ENCODE measurements around the gene SPHK1.
"Not testable (repeated sequence)": the region's sequence is repeated elsewhere in the genome, so short reads cannot be mapped to it uniquely, and the experiment has no call there.

Gene SPHK1, protein sequence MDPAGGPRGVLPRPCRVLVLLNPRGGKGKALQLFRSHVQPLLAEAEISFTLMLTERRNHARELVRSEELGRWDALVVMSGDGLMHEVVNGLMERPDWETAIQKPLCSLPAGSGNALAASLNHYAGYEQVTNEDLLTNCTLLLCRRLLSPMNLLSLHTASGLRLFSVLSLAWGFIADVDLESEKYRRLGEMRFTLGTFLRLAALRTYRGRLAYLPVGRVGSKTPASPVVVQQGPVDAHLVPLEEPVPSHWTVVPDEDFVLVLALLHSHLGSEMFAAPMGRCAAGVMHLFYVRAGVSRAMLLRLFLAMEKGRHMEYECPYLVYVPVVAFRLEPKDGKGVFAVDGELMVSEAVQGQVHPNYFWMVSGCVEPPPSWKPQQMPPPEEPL

DNA sequence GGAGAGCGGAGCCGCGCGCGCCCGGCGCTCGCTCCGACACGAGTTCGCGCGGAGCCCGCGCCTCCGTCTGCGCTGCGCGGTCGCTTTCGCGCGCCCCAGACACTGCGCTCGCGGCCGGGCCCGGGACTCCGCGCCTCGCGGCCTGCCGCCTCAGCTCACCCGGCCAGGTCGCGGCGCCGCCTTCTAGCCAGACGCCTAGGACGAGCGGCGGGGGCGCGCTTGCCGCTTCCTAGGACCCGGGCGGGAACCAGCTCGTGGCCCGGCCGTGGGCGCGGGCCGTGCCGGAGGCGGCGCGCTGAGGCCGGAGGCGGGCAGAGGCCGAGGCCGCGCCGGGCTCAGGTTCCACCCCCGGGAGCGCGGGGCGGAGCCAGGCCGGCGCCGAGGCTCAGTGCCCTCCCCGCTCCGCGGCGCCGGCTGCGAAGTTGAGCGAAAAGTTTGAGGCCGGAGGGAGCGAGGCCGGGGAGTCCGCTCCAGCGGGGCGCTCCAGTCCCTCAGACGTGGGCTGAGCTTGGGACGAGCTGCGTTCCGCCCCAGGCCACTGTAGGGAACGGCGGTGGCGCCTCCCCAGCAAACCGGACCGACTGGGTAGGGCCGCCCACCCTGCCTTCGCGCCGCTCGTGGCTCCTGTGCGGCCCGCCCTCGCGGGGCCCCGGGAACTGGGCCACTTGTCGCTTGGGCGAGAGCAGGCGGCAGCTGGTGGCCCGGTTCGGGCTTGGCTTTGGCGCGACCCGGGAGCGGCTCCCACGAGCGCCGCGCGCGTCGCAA is at the start of gene SPHK1:
SPHK1 (plus strand) TSS at position 388 of the 765 bp plus-strand sequence. CDS start 1,036 bp downstream, outside the sequence.
- DNase-seq, result peak; percentile 57

DNA sequence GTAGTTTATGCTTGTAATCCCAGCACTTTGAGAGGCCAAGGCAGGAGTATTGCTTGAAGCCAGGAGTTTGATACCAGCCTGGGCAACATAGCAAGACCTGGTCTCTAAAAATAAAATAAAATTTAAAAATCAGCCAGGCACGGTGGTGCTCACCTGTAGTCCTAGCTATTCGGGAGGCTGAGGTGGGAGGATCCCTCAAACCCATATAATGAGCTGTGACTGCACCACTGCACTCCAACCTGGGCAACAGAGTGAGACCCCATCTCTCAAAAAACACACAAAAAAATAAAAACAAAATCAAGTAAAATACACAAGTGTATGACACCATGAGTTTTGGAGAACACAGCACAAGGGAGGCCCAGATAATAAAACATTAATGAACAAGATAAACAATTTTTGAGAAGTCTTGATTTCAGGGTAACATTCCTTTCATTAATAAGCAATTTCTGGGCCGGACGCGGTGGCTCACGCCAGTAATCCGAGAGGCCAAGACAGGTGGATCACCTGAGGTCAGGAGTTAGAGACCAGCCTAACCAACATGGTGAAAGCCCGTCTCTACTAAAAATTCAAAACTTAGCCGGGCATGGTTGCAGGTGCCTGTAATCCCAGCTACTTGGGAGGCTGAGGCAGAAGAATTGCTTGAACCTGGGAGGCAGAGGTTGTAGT is 48.6 kb upstream of the SPHK1 start:
- DNase-seq, result no peak

DNA sequence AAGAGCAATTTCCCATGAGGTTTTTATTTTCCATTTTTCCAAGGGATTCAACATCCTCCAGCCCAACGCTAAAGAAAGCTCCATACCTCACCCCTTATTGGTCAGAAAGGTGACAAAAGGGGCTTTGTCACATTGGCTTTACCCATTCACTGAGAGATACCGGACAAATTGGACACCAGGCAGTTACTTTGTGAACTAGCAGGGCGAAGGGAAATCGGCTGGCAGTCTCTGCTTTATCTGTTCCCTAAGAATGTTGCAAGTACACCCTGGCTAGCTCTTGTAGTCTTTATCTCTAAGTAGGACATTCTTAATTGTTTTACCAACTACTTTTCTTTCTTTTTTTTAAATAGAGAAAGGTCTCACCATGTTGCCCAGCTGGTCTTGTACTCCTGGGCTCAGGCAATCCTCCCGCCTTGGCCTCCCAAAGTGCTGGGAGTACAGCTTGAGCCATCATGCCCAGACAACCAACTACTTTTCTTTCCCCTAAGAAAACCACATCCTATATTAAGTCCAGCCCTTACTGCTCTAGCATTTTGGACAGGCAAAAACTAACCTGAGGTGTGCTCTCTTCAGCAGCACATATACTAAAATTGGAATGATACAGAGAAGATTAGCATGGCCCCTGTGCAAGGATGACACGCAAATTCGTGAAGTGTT is 47.5 kb upstream of the SPHK1 start:
- DNase-seq, result no peak

DNA sequence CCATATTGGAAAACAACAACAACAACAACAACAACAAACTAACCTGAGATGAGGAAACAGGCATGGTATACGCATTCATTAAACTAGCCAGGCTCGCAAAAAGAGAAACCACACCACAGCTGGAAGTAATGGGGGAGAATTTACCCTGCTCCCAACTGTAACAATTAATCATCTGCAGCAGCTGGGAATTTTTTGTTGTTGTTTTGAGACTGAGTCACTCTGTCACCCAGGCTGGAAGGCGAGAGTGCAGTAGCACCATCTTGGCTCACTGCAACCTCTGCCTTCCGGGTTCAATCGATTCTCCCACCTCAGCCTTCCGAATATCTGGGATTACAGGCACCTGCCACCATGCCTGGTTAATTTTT is 47.0 kb upstream of the SPHK1 start:
- DNase-seq, result no peak

DNA sequence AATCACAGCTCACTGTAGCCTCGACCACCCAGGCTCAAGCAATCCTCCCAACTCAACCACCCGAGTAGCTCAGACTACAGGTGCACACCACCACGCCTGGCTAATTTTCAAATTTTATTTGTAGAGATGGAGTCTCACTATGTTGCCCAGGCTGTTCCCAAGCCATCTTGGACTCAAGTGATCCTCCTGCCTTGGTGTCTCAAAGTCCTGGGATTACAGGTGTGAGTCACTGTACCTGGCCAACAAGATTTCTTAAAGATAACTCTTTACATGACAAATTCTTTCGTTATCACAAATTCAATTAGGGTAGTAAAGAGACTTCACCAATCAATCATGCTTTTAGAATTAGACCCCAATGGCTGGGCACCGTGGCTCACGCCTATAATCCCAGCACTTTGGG is 43.1 kb upstream of the SPHK1 start:
- no peak for DNase-seq

DNA sequence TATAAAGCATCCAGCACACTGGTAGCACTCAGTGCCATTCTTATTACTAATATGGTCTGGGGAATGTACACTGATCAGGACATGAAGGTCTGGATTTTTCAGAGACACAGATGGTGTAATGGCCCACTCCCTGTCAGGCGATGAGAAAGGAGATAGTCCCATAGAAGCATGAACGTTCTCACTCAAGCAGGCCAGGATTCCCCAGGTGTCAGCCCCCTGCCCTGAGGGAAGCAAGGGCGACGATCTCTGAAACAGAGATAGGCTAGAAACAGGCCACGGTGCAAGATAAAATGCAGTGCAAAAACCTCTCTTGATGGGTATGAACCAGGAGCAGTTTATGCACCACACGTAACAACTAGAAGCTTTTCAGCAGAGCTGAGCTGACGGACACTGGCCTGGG is 41.3 kb upstream of the SPHK1 start:
- DNase-seq, result no peak

DNA sequence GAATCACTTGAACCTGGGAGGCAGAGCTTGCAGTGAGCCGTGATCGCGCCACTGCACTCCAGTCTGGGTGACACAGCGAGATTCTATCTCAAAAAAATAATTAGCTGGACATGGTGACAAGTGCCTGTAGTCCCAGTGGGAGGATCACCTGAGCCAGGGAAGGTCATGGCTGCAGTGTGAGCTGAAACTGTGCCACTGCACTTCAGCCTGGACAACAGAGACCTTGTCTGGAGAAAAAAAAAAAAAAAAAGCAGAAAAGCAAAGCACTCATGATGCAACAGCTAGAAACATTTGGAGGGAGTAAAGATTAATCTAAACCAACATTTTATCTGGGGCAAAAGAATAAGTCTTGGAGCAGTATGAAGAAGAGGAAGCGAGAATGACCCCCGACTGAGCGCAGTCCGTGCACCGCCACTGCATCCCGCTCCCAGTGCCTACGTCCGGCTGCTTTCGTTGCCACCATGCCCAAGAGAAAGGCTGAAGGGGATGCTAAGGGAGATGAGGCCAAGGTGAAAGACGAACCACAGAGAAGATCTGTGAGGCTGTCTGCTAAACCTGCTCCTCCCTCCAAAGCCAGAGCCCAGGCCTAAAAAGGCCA is 38.9 kb upstream of the SPHK1 start:
- no peak for DNase-seq

DNA sequence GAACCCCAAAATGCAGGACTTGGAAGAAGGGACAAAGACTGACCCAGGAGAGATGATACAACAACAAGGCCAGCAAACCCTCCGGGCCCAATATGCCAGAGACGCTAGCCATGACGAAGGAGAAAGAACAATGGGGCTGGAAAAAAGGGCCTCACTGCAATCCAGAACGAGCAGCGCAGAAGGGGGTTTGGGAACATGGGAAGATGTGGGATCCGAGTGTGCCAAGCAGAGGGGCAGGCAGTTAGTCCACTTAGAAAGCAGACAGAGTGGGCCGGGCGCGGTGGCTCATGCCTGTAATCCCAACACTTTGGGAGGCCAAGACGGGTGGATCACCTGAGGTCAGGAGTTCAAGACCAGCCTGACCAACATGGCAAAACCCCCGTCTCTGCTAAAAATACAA is 37.5 kb upstream of the SPHK1 start:
- not testable (repeated sequence) for DNase-seq

DNA sequence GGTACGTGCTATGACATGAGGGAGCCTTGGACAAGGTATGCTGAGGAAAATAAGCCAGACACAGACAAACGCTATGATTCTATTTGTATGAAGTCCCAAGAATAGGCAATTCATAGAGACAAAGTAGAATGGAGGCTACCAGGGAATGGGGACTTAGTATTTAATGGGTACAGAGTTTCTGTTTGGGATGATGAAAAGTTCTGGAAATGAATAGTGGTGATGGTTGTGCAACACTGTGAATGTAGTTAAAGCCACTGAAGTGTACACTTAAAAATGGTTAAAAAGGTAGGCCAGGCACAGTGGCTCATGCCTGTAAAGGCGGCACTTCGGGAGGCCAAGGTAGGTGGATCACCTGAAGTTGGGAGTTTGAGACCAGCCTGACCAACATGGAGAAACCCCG is 33.9 kb upstream of the SPHK1 start:
- DNase-seq, result no peak

DNA sequence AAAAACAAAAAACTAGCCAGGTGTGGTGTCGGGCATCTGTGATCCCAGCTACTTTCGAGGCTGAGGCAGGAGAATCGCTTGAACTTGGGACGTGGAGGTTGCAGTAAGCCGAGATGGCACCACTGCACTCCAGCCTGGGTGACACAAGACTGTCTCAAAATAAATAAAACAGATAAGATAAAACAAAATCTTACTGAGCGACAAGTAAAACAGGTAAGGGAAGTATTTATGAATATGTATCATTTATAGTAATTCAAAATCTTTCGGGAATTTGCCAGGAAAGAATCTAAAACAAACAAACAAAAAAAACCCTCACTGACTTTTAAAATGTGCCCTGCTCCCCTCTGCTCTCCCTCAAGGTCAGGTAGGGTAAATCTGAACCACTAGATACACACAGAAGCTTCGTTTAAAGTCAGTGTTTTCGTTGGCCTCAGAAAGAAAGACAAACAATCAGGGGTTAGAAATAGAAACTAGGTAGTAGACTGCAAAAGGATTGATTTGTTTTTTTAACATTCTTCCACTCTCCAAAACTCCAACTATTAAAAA is 32.8 kb upstream of the SPHK1 start:
- no peak for DNase-seq

DNA sequence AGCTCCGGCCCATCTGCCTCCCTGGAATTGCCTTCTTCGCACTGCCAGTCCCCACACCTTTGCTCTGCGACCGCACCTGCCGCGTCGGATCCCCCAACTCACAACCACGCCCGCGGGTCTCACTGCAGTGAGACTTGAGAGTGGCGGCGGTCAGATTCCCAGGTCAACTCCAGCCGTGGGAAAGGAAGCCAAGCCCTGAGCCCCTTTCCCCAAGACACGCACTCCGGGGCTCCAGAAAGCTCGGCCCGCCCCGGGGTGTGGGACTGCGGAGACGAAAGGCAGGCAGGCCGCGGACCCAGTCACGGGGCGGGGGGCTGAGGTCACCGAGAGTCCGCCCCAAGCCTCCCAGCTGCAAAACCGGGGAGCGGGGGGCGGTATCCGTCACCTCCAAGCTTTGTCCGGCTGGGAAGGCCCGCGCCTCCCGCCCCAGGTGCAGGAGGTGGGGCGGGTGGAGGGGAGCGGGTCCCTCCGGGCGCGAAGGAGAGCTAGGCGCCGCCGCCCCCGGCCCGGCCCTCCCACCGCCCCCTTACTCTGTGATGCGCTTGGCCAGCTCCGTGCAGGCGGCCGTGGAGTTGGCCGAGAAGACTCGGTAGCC is 31.3 kb upstream of the SPHK1 start:
- no peak for DNase-seq

DNA sequence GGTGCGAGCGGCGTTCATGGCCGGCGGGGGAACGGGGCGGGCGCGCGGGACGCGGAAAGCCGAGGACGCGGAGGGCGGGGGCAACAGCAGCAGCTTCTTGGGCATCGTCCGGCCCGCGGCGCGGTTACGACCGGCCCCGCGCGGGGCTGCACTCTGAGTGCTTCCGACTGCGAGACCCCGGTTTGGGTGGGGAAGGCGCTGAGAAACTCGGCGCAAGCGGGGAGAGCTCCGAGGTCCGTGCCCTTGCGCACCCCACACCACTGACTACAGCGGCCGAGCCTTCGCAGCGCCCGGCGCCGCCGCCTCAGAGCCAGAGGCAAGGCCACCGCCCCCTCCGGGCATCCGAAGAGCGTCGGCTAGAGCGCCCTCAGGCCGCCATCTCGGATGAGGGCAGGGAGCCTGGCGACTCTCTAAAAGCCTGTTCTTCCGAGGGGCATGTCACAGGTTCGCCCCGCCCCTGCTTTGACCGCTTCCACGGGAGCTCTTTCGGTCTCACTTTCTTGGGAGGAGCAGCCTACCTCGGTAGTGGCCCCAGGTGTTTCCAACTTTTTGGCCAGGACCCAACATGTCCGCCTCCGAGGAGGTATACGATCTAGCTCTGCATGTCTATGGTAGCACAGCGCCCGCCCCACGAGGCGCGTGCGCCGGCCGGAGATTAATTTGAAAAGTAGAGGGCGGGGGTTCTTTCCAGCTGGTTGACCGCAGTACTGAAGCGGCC is 30.7 kb upstream of the SPHK1 start, which contains the start of gene PRPSAP1:
PRPSAP1 (minus strand) TSS at position 318 of the 718 bp plus-strand sequence; CDS start at position 105, 213 bp downstream.
- DNase-seq, result peak; percentile 88

DNA sequence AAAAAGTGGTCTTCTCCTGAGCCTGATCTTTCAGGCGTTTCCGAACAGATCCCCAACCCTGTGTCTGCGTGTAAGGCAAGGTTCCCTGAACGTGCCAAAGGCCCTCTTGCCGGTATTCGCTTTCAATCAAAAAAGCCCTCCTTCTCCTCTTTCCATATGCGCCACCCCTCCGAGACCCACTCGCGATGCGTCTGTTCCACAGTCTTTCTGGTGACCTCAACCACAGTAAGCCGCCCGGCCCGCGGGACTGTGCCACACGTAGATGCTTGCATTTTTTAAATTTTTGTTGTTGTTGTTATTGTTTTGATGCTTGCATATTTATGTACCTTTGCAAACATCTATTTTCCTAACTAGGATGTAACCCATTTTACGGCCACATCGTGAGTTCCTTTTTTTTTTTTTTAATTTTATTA is 30.1 kb upstream of the SPHK1 start:
- no peak for DNase-seq

DNA sequence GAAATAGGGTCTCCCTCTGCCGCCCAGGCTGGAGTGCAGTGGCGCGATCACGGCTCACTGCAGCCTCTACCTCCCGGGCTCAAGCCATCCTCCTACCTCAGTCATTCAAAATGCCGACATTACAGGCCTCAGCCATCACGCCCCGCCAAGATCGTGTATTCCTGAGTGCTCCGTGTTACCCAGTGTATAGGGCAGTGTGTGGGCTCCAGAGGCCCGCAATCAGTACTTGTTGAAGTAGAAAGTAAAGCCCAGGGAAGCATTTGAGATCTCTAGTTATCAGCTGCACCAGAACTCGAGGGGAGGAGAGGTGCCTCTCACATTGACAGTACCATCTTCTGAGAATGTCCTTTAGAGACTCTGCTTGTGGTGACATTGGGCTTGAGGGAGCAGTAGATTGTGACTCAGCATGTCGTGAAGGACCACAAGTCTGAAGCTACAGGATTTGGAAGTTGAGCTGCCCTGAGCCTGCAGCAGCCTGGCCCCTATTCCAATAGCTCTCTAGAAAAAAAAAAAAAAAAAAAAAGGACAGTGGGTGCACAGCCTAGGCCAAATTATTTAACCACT is 29.6 kb upstream of the SPHK1 start:
- no peak for DNase-seq

DNA sequence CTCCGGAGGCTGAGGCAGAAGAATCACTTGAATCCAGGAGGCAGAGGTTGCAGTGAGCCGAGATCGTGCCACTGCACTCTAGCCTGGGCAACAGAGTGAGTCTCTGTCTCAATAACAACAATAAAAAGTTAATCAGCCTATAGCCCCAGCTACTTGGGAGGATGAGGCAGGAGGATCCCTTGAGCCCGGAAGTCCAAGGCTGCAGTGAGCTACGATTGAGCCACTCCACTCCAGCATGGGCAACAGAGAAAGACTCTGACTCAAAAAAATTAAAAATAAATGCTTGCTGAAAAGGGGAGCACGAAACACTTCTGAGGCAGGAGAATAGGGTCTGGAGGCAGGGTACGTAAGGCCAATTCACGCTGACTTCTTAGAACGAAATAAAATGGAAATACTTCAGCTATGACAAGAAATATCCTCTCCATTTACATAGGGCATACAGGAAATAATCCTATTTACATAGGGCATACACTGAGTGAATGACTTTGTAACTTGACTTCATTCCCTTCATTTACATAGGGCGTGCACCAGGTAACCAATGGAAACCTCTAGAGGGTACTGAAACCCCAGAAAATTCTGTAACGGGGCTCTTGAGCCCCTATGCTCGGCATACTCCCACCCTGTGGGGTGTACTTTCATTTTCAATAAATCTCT is 27.5 kb upstream of the SPHK1 start:
- DNase-seq, result no peak

DNA sequence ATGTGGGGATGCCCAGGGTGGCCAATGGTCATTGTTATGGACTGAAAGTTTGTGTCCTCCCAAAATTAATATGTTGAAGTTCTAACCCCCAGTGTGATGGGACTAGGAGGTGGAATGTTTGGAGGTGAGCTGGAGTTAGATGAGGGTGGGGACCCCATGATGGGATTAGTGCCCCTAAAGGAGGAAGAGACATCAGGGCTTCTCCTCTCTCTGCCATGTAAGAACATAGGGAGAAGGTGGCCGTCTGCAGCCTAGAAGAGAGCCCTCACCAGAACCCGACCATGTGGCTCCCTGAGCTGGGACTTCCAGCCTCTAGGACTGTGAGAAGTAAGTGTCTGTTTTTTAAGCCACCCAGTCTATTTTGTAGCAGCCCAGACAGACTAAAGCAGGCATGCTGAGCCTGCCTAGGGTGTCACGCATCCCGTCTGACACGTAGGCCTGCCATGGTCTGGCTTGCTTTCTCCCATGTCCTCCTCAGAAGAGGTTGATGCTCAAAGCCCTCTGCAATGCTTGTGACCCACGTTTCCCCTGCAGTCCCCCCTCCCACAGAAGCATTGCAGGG is 26.7 kb upstream of the SPHK1 start:
- no peak for DNase-seq

DNA sequence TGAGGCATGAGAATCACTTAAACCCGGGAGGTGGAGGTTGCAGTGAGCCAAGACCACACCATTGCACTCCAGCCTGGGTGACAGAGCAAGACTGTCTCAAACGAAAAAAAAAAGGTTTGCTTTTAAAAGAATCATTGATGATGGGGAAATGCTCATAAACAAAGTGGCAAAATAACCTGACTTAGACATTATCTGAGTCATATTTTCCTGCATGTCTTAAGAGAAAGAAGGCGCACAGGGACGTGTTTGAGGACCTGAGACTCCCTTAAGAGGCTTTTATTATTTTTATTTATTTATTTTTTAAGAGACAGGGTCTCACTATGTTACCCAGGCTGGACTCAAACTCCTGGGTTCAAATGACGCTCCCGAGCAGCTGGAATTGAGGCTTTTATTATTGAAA is 25.0 kb upstream of the SPHK1 start:
- no peak for DNase-seq

DNA sequence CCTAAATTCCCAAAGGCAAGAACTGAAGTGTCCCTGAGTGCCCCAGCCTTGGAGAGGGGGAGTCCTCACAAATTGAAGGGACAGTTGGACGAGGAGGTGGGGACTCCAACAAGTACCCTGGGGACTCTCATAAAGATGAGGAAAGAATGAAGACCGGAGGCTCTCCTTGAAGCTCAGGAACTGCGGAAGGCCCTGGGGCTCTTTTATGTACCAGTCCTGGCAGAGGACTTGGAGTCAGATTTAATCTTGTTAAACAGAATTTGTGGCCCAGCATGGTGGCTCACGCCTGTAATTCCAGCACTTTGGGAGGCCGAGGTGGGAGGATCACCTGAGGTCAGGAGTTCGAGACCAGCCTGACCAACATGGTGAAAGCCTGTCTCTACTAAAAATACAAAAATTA is 24.6 kb upstream of the SPHK1 start:
- DNase-seq, result not testable (repeated sequence)

DNA sequence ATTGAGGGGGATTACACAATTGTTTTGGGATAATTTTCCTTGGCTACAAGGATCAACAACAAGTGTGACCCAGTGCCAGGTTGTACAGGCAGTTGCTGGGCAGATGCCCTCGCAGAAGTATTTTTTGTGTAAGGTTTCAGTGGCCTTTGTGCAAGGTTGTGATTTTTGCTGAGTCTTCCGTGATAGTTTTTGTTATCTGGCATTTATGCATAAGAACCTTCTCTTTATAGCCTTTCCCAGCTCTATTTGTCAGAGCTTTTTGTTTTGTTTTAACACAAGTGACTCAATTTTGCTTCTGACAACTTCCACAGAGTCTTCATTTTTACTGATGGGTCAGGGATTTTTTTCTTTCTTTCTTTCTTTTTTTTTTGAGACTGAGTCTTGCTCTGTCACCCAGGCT is 23.9 kb upstream of the SPHK1 start:
- no peak for DNase-seq

All from NCI-H510A (cell line).